Natural killer cell (primary cell): ENCODE measurements around the gene MAML3. TPM values are rescaled to one million over a fixed set of nuclear protein-coding genes. Genes with fewer than 3 reads are reported as not detected.

Experiments used
- ATAC-seq, 3 donors: fragments of 150-1000 bp in 2 of 3; fragments of 200-7000 bp in 1 of 3; cut with Tn5 transposase; 1 replicate in 1 of 3; 2 replicates in 2 of 3; pipeline ENCODE4 v1.10.0; 2021; ENCODE audit warnings: mild to moderate bottlenecking in 2 of 3, moderate library complexity in 2 of 3
- DNase-seq, 2 donors: peaks; one replicate each; pipeline versions ENCODE4 v3.0.0 to v3.0.0-alpha.2; 2013 to 2021; ENCODE audit warnings: mixed read lengths in 1 of 2
- H3K27ac ChIP-seq: one replicate; pipeline ENCODE4 v1.5.1; 2013; ENCODE audit warnings: mild to moderate bottlenecking, low read length
- H3K27me3 ChIP-seq: one replicate; pipeline ENCODE4 v1.6.1; 2013; ENCODE audit warnings: low read length; ENCODE audit not compliant: control insufficient read depth, insufficient read depth
- H3K36me3 ChIP-seq: one replicate; pipeline ENCODE4 v1.6.1; 2013; ENCODE audit warnings: low read length; ENCODE audit not compliant: control insufficient read depth, insufficient read depth
- H3K4me1 ChIP-seq: one replicate; pipeline ENCODE4 v1.6.1; 2013; ENCODE audit warnings: low read length; ENCODE audit not compliant: control insufficient read depth, insufficient read depth
- H3K4me3 ChIP-seq: one replicate; pipeline ENCODE4 v1.5.1; 2013; ENCODE audit warnings: low read length
- H3K9me3 ChIP-seq: one replicate; pipeline ENCODE4 v1.6.1; 2013; ENCODE audit warnings: low read length; ENCODE audit not compliant: control insufficient read depth, insufficient read depth
- H3K27ac Mint-ChIP-seq, 2 donors: one replicate each; pipeline ENCODE4 v1.8.0; 2022; ENCODE audit warnings: mild to moderate bottlenecking in 2 of 2, mixed read lengths in 2 of 2, moderate library complexity in 1 of 2
- H3K27me3 Mint-ChIP-seq, 2 donors: one replicate each; pipeline ENCODE4 v1.8.0; 2022; ENCODE audit warnings: low read depth in 2 of 2, mixed read lengths in 2 of 2
- H3K36me3 Mint-ChIP-seq: one replicate; pipeline ENCODE4 v1.8.0; 2022; ENCODE audit warnings: mixed read lengths
- H3K4me1 Mint-ChIP-seq, 2 donors: one replicate each; pipeline ENCODE4 v1.8.0; 2022; ENCODE audit warnings: mixed read lengths in 2 of 2
- H3K4me3 Mint-ChIP-seq: one replicate; pipeline ENCODE4 v1.8.0; 2022; ENCODE audit warnings: mild to moderate bottlenecking, moderate library complexity, mixed read lengths
- H3K9me3 Mint-ChIP-seq, 2 donors: one replicate each; pipeline ENCODE4 v1.8.0; 2022; ENCODE audit warnings: mixed read lengths in 2 of 2
- CTCF ChIP-seq: fragments of 200-600 bp; IDR thresholded peaks from one replicate; pipeline ENCODE4 v1.8.0; 2022; ENCODE audit warnings: antibody characterized with exemption
- WGBS: methylation state at CpG from one replicate; pipeline ENCODE4 v1.1.7; 2013; ENCODE audit warnings: missing lambda C conversion rate; ENCODE audit not compliant: insufficient coverage; 5-methylcytosine and 5-hydroxymethylcytosine counted together
- intact Hi-C: fragments of 100-400 bp; cut with micrococcal nuclease; formaldehyde crosslinking; loops from one replicate; pipeline ENCODE4 v1.14.2; 2022
- total RNA-seq, 4 donors: library from RNA; stranded (reverse); fragments of 120-200 nt in 1 of 4; gene quantifications; one replicate each; pipeline versions ENCODE4 v1.2.3 to v1.2.4, GENCODE V29; 2013 to 2022

The MAML3 gene
- total RNA-seq, 3 donors from 2014 or later (not counting 1 experiment from before 2014, with no cell fraction given): 1.7 to 5.6 (median 2.8) TPM

- peaks cover 0 to 3% of the 10 kb centered on the region in 2 donors for H3K27me3 Mint-ChIP-seq
- H3K27ac Mint-ChIP-seq: no peak overlapping the region
- WGBS: 60% methylated on average over 3 of the region's 3 CpGs
- H3K4me3 Mint-ChIP-seq: no peak overlapping the region
- H3K9me3 Mint-ChIP-seq: no peaks in the 10 kb centered on the region
- Histone ChIP-seq H3K9me3 (no peaks in the 10 kb centered on the region), H3K36me3 (no peaks in the 10 kb centered on the region), H3K27me3 (no peaks in the 10 kb centered on the region), H3K27ac (no peak overlapping the region), H3K4me1 (no peaks in the 10 kb centered on the region), H3K4me3 (no peak overlapping the region)
- H3K36me3 Mint-ChIP-seq: no peaks in the 10 kb centered on the region
- no peak for DNase-seq
- no peak for ATAC-seq
- intact Hi-C loops: no loop called here
- H3K4me1 Mint-ChIP-seq: peaks cover 14 to 24% of the 10 kb centered on the region in 2 donors
- no peak for TF ChIP-seq CTCF
Measured at GRCh38 chr4:139849219-139849618, 304.8 kb downstream of the MAML3 start.

- H3K27ac Mint-ChIP-seq: no peak overlapping the region
- TF ChIP-seq CTCF: no peak
- H3K36me3 Mint-ChIP-seq: no peaks in the 10 kb centered on the region
- H3K9me3 ChIP-seq: no peaks in the 10 kb centered on the region
- DNase-seq (no peak), ATAC-seq (no peak)
- no peaks in the 10 kb centered on the region for H3K9me3 Mint-ChIP-seq
- intact Hi-C loops: no loop called here
- no peaks in the 10 kb centered on the region for H3K4me1 ChIP-seq
- H3K4me3 ChIP-seq: no peak overlapping the region
- H3K36me3 ChIP-seq: no peaks in the 10 kb centered on the region
- no peak overlapping the region for H3K27ac ChIP-seq
- no peaks in the 10 kb centered on the region for H3K27me3 ChIP-seq
- H3K4me1 Mint-ChIP-seq: peaks cover 15 to 34% of the 10 kb centered on the region in 2 donors
- H3K4me3 Mint-ChIP-seq: no peak overlapping the region
- WGBS: 94% methylated on average over 5 of the region's 5 CpGs
- peaks cover 0 to 3% of the 10 kb centered on the region in 2 donors for H3K27me3 Mint-ChIP-seq
Measured at GRCh38 chr4:139848028-139848427, 306.0 kb downstream of the MAML3 start.

GRCh38 chr4:139847602-139848001 lies 306.4 kb downstream of the MAML3 start:
- Mint-ChIP-seq H3K9me3 (no peaks in the 10 kb centered on the region), H3K4me1 (peaks cover 18 to 34% of the 10 kb centered on the region in 2 donors), H3K36me3 (no peaks in the 10 kb centered on the region), H3K27me3 (peaks cover 0 to 3% of the 10 kb centered on the region in 2 donors), H3K4me3 (no peak overlapping the region), H3K27ac (no peak overlapping the region)
- no peak for ATAC-seq
- Histone ChIP-seq H3K27ac (no peak overlapping the region), H3K4me3 (no peak overlapping the region), H3K27me3 (no peaks in the 10 kb centered on the region), H3K9me3 (no peaks in the 10 kb centered on the region), H3K36me3 (no peaks in the 10 kb centered on the region), H3K4me1 (no peaks in the 10 kb centered on the region)
- no peak for TF ChIP-seq CTCF
- no peak for DNase-seq
- intact Hi-C loops: no loop called here

GRCh38 chr4:139846766-139847165 lies 307.2 kb downstream of the MAML3 start:
- H3K36me3 ChIP-seq: no peaks in the 10 kb centered on the region
- intact Hi-C loops: no loop called here
- peaks cover 4% of the 10 kb centered on the region for H3K4me1 ChIP-seq
- H3K9me3 ChIP-seq: no peaks in the 10 kb centered on the region
- ATAC-seq (no peak), DNase-seq (no peak)
- H3K9me3 Mint-ChIP-seq: no peaks in the 10 kb centered on the region
- no peaks in the 10 kb centered on the region for H3K27me3 ChIP-seq
- no CpG with 5 or more reads among the region's 1 CpG for WGBS
- peaks cover 0 to 3% of the 10 kb centered on the region in 2 donors for H3K27me3 Mint-ChIP-seq
- no peak overlapping the region for H3K27ac ChIP-seq
- H3K36me3 Mint-ChIP-seq: no peaks in the 10 kb centered on the region
- TF ChIP-seq CTCF: no peak
- no peak overlapping the region for H3K4me3 ChIP-seq
- H3K4me1 Mint-ChIP-seq: peaks cover 22 to 38% of the 10 kb centered on the region in 2 donors
- no peak overlapping the region for H3K4me3 Mint-ChIP-seq
- H3K27ac Mint-ChIP-seq: no peak overlapping the region
